K562 (cell line): ENCODE data around the gene DDX23.

Experiments
- EP300 ChIP-seq: IDR thresholded peaks from 2 replicates; pipeline ENCODE4 v1.6.1; 2012; ENCODE audit warnings: low read length, improper control_type of control experiment
- EZH2 ChIP-seq: IDR thresholded peaks from 2 replicates; pipeline ENCODE4 v1.6.1; 2012; ENCODE audit warnings: low read depth, mild to moderate bottlenecking, inconsistent platforms, low read length, borderline replicate concordance
- JUN ChIP-seq, 2 experiments: sonication (generic) in 1 of 2; formaldehyde crosslinking in 1 of 2; IDR thresholded peaks; 2 replicates each; pipeline versions ENCODE4 v1.6.1 to v1.8.0; 2012 to 2022; ENCODE audit warnings: borderline replicate concordance in 2 of 2, mild to moderate bottlenecking in 2 of 2, improper control_type of control experiment in 1 of 2, low read depth in 1 of 2, low read length in 1 of 2, missing genetic modification reagents in 1 of 2
- JUND ChIP-seq, 2 experiments: IDR thresholded peaks; 2 replicates in 1 of 2; 3 replicates in 1 of 2; pipeline ENCODE4 v1.6.1; 2011; ENCODE audit warnings: borderline replicate concordance in 2 of 2, low read depth in 2 of 2, low read length in 2 of 2, improper control_type of control experiment in 1 of 2, missing biosample characterization in 1 of 2, missing genetic modification characterization in 1 of 2, missing genetic modification reagents in 1 of 2
- KDM4B ChIP-seq, 2 experiments: fragments of 450-650 bp in 1 of 2; sonication (generic) in 1 of 2; IDR thresholded peaks; 2 replicates each; pipeline ENCODE4 v1.6.1; 2016 to 2017; ENCODE audit warnings: borderline replicate concordance in 2 of 2, antibody characterized with exemption in 1 of 2, low read depth in 1 of 2, mild to moderate bottlenecking in 1 of 2
- NR2C2 ChIP-seq, 2 experiments: fragments of 200-800 bp in 1 of 2; sonication (Bioruptor generic) in 1 of 2; sonication (generic) in 1 of 2; formaldehyde crosslinking in 1 of 2; IDR thresholded peaks; 2 replicates each; pipeline versions ENCODE4 v1.6.1 to v1.8.0; 2016 to 2022; ENCODE audit warnings: mild to moderate bottlenecking in 1 of 2, missing compliant biosample characterization in 1 of 2, missing genetic modification characterization in 1 of 2, missing genetic modification reagents in 1 of 2
- NRF1 ChIP-seq, 2 experiments: fragments of 450-650 bp; IDR thresholded peaks in 1 of 2; conservative IDR thresholded peaks in 1 of 2; 2 replicates each; pipeline ENCODE4 v1.6.1; 2014; ENCODE audit warnings: mild to moderate bottlenecking in 2 of 2
- OTX1 ChIP-seq: fragments of 450-650 bp; formaldehyde crosslinking; IDR thresholded peaks from 2 replicates; pipeline ENCODE4 v1.4.0; 2022; ENCODE audit warnings: mild to moderate bottlenecking
- SIN3A ChIP-seq, 2 experiments: fragments of 150-350 bp in 1 of 2; IDR thresholded peaks; 2 replicates each; pipeline ENCODE4 v1.6.1; 2011 to 2016; ENCODE audit warnings: borderline replicate concordance in 2 of 2, low read depth in 2 of 2, low read length in 2 of 2, mild to moderate bottlenecking in 2 of 2, moderate library complexity in 2 of 2; ENCODE audit not compliant: control insufficient read depth in 1 of 2
- TAF7 ChIP-seq: fragments of 450-650 bp; IDR thresholded peaks from 2 replicates; pipeline ENCODE4 v1.6.1; 2016; ENCODE audit warnings: missing genetic modification characterization, missing compliant biosample characterization
- ZNF174 ChIP-seq: fragments of 250-450 bp; sonication (Bioruptor Pico); IDR thresholded peaks from 2 replicates; pipeline ENCODE4 v1.4.0; 2020; ENCODE audit warnings: mild to moderate bottlenecking
- ZNF324 ChIP-seq: fragments of 250-450 bp; sonication (Bioruptor Pico); IDR thresholded peaks from 2 replicates; pipeline ENCODE4 v1.4.0; 2020; ENCODE audit warnings: mild to moderate bottlenecking
- TF ChIP-seq, protein P1 (sequence below), 3 experiments: IDR thresholded peaks in 2 of 3; conservative IDR thresholded peaks in 1 of 3; 2 replicates each; pipeline ENCODE4 v1.5.1; 2011 to 2012; ENCODE audit warnings: low read length in 3 of 3, mild to moderate bottlenecking in 3 of 3, control low read depth in 2 of 3, improper control_type of control experiment in 1 of 3, inconsistent platforms in 1 of 3, low read depth in 1 of 3, mixed read lengths in 1 of 3, moderate library complexity in 1 of 3; ENCODE audit not compliant: insufficient read depth in 2 of 3

DNA sequence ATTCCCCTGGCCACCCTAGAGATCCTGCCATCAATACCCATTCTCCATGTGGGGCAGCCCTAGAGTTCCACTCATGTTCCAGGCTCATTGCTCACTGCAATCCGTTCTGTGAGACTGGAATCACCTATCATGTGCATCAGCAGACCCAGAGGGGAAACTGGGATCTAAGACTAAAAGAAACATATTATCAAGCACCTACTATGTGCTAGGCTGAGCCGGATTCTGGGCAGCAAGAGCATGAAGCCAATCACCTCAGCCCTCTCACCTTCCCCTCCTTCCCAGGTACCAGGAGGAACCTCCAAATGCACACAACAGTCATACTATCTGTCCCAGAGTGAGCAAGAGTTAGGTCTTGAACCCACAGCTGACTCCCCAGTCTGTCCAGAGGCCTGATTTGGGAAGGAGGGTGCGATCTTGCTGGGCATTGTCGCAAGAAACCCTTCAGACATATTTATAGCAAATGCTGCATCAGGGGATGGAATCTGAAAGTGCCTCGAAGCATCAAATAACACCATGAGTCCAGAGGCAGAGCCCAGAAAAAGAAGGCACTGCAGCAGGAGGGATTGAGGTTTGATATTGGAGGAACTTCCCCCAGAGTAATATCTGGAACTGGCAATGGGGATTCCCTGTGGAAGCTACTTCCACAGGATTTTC is 40.4 kb downstream of the DDX23 start:
- TF ChIP-seq, protein P1, sequence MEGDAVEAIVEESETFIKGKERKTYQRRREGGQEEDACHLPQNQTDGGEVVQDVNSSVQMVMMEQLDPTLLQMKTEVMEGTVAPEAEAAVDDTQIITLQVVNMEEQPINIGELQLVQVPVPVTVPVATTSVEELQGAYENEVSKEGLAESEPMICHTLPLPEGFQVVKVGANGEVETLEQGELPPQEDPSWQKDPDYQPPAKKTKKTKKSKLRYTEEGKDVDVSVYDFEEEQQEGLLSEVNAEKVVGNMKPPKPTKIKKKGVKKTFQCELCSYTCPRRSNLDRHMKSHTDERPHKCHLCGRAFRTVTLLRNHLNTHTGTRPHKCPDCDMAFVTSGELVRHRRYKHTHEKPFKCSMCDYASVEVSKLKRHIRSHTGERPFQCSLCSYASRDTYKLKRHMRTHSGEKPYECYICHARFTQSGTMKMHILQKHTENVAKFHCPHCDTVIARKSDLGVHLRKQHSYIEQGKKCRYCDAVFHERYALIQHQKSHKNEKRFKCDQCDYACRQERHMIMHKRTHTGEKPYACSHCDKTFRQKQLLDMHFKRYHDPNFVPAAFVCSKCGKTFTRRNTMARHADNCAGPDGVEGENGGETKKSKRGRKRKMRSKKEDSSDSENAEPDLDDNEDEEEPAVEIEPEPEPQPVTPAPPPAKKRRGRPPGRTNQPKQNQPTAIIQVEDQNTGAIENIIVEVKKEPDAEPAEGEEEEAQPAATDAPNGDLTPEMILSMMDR (IDR thresholded peaks at IDR 0.05 in 2 of 3, conservative IDR thresholded peaks at IDR 0.05 in 1 of 3; ENCODE audit: insufficient read depth in 2 of 3, low read depth in 1 of 3, low read length in 3 of 3), result no peak
- TF ChIP-seq JUN (IDR thresholded peaks at IDR 0.05; ENCODE audit: borderline replicate concordance, low read depth, low read length), result no peak
- no peak for TF ChIP-seq JUN (CRISPR knock-in tag; IDR thresholded peaks at IDR 0.05; ENCODE audit: borderline replicate concordance)
- TF ChIP-seq EZH2, result no peak
- no peak for TF ChIP-seq SIN3A (IDR thresholded peaks at IDR 0.05; ENCODE audit: borderline replicate concordance in 2 of 2, control insufficient read depth in 1 of 2, low read depth in 2 of 2, low read length in 2 of 2)
- TF ChIP-seq NRF1 (conservative IDR thresholded peaks at IDR 0.05 in 1 of 2, IDR thresholded peaks at IDR 0.05 in 1 of 2), result no peak
- no peak for TF ChIP-seq NR2C2 (CRISPR knock-in tag; IDR thresholded peaks at IDR 0.05)
- TF ChIP-seq NR2C2 (tag; IDR thresholded peaks at IDR 0.05), result no peak
- TF ChIP-seq OTX1 (CRISPR knock-in tag), result no peak
- TF ChIP-seq EP300, result no peak
- no peak for TF ChIP-seq TAF7
- no peak for TF ChIP-seq ZNF174 (CRISPR knock-in tag)
- no peak for TF ChIP-seq ZNF324 (CRISPR knock-in tag)
- TF ChIP-seq JUND (IDR thresholded peaks at IDR 0.05; ENCODE audit: borderline replicate concordance, low read depth, low read length), result no peak
- no peak for TF ChIP-seq JUND (tag; IDR thresholded peaks at IDR 0.05; ENCODE audit: borderline replicate concordance, low read depth, low read length)
- TF ChIP-seq KDM4B (IDR thresholded peaks at IDR 0.05; ENCODE audit: borderline replicate concordance in 2 of 2, low read depth in 1 of 2), result no peak
